HepG2 (cell line): ENCODE measurements around the gene SLC17A9. TPM values are rescaled to one million over a fixed set of nuclear protein-coding genes. Genes with fewer than 3 reads are reported as not detected.
A peak's percentile ranks its signal among the peaks of the same experiment; 100 is the strongest.

Experiments
- DNMT3B ChIP-seq: conservative IDR thresholded peaks from 2 replicates; pipeline ENCODE4 v1.6.1; 2016; ENCODE audit warnings: missing biosample characterization, control low read depth
- ELF3 ChIP-seq: IDR thresholded peaks from 2 replicates; pipeline ENCODE4 v1.6.1; 2016; ENCODE audit warnings: missing genetic modification reagents, missing compliant biosample characterization
- GRHL1 ChIP-seq: sonication (generic); formaldehyde crosslinking; conservative IDR thresholded peaks from 2 replicates; pipeline ENCODE4 v1.8.0; 2022; ENCODE audit warnings: missing genetic modification reagents
- IRX3 ChIP-seq: sonication (generic); formaldehyde crosslinking; IDR thresholded peaks from 2 replicates; pipeline ENCODE4 v1.8.1; 2023; ENCODE audit warnings: mild to moderate bottlenecking, low read depth, missing genetic modification reagents, borderline replicate concordance
- MAF1 ChIP-seq: sonication (generic); formaldehyde crosslinking; IDR thresholded peaks from 2 replicates; pipeline ENCODE4 v1.5.0; 2020; ENCODE audit warnings: missing genetic modification reagents, borderline replicate concordance
- MLXIP ChIP-seq: sonication (generic); formaldehyde crosslinking; IDR thresholded peaks from 2 replicates; pipeline ENCODE4 v1.9.0; 2021; ENCODE audit warnings: missing genetic modification reagents, borderline replicate concordance
- MXD4 ChIP-seq: IDR thresholded peaks from 2 replicates; pipeline ENCODE4 v1.6.1; 2016; ENCODE audit warnings: mild to moderate bottlenecking, missing biosample characterization, missing genetic modification reagents
- NONO ChIP-seq, 2 experiments: fragments of 450-650 bp in 1 of 2; sonication (generic) in 1 of 2; formaldehyde crosslinking in 1 of 2; IDR thresholded peaks in 1 of 2; conservative IDR thresholded peaks in 1 of 2; 2 replicates each; pipeline versions ENCODE4 v1.6.1 to v1.8.0; 2017 to 2022; ENCODE audit warnings: mild to moderate bottlenecking in 1 of 2, missing genetic modification reagents in 1 of 2, moderate library complexity in 1 of 2
- PBX2 ChIP-seq: IDR thresholded peaks from 2 replicates; pipeline ENCODE4 v1.6.1; 2016; ENCODE audit warnings: control low read depth
- PPARG ChIP-seq: conservative IDR thresholded peaks from 2 replicates; pipeline ENCODE4 v1.6.1; 2016; ENCODE audit warnings: missing biosample characterization, missing genetic modification reagents
- SKI ChIP-seq: fragments of 450-650 bp; IDR thresholded peaks from one replicate; pipeline ENCODE4 v1.6.1; 2018; ENCODE audit warnings: mild to moderate bottlenecking; ENCODE audit not compliant: partially characterized antibody
- SP5 ChIP-seq: IDR thresholded peaks from 2 replicates; pipeline ENCODE4 v1.6.1; 2016; ENCODE audit warnings: low read depth, borderline replicate concordance
- ZBTB20 ChIP-seq: sonication (generic); formaldehyde crosslinking; IDR thresholded peaks from 2 replicates; pipeline ENCODE4 v1.8.1; 2023; ENCODE audit warnings: missing genetic modification reagents, low read depth, mild to moderate bottlenecking, borderline replicate concordance
- ZFP36L2 ChIP-seq: sonication (generic); formaldehyde crosslinking; IDR thresholded peaks from 2 replicates; pipeline ENCODE4 v1.4.0; 2020; ENCODE audit warnings: missing genetic modification reagents
- ZFP82 ChIP-seq: sonication (generic); formaldehyde crosslinking; IDR thresholded peaks from 2 replicates; pipeline ENCODE4 v1.5.1; 2020; ENCODE audit warnings: mild to moderate bottlenecking, missing genetic modification reagents, borderline replicate concordance
- ZNF160 ChIP-seq: sonication (generic); formaldehyde crosslinking; IDR thresholded peaks from 2 replicates; pipeline ENCODE4 v1.8.0; 2022; ENCODE audit warnings: mild to moderate bottlenecking, inconsistent platforms, missing genetic modification reagents
- ZNF34 ChIP-seq: sonication (generic); formaldehyde crosslinking; IDR thresholded peaks from 2 replicates; pipeline ENCODE4 v1.4.0; 2020; ENCODE audit warnings: mild to moderate bottlenecking, missing genetic modification reagents, borderline replicate concordance
- ZNF44 ChIP-seq: sonication (generic); formaldehyde crosslinking; IDR thresholded peaks from 2 replicates; pipeline ENCODE4 v1.5.1; 2020; ENCODE audit warnings: mild to moderate bottlenecking, missing genetic modification reagents
- ZNF501 ChIP-seq: sonication (generic); formaldehyde crosslinking; IDR thresholded peaks from 2 replicates; pipeline ENCODE4 v1.5.1; 2020; ENCODE audit warnings: mild to moderate bottlenecking, moderate library complexity, missing genetic modification reagents
- ZNF589 ChIP-seq: sonication (generic); formaldehyde crosslinking; conservative IDR thresholded peaks from 2 replicates; pipeline ENCODE4 v1.8.0; 2022; ENCODE audit warnings: mild to moderate bottlenecking, moderate library complexity, missing genetic modification reagents
- ZSCAN30 ChIP-seq: sonication (generic); formaldehyde crosslinking; IDR thresholded peaks from 2 replicates; pipeline ENCODE4 v1.5.0; 2020; ENCODE audit warnings: mild to moderate bottlenecking, missing genetic modification reagents
- polyA plus RNA-seq, 8 experiments: library from polyadenylated mRNA; depleted of rRNA in 3 of 8; stranded (reverse) in 7 of 8; unstranded in 1 of 8; fragments of >200 nt; fragmentation: Illumina TruSeq in 4 of 8; extraction: Trizol in 4 of 8; gene quantifications; 2 replicates each; pipeline versions ENCODE4 v1.2.1 to v1.2.3, GENCODE V29; 2011 to 2016; ENCODE audit warnings: low read depth in 4 of 8, missing spikeins in 1 of 8, mixed read lengths in 1 of 8; ENCODE audit not compliant: insufficient read depth in 1 of 8
- total RNA-seq, 5 experiments: library from RNA; depleted of rRNA; stranded (reverse); fragments of >200 nt; fragmentation: Illumina TruSeq; extraction: Trizol; gene quantifications; 2 replicates each; pipeline ENCODE4 v1.2.3, GENCODE V29; 2016; ENCODE audit warnings: low read depth in 1 of 5

SLC17A9 gene
- total and polyA plus RNA-seq, 2 of the 13 experiments (the other 11 are each of a cell fraction or from before 2014, with no cell fraction given) = 110 to 191 TPM

GRCh38 chr20:62938105-62938888 is 14.2 kb upstream of the SLC17A9 start, which contains the start of gene GID8 (continued):
- TF ChIP-seq ELF3 (CRISPR knock-in tag) = no peak
- TF ChIP-seq PBX2 (CRISPR knock-in tag) = no peak
- TF ChIP-seq IRX3 = no peak
- no peak for TF ChIP-seq ZBTB20
- no peak for TF ChIP-seq PPARG (CRISPR knock-in tag)
- no peak for TF ChIP-seq ZSCAN30 (CRISPR knock-in tag)
- TF ChIP-seq ZNF160 = no peak
- TF ChIP-seq DNMT3B = no peak
- TF ChIP-seq GRHL1 (CRISPR knock-in tag) = no peak
- TF ChIP-seq SP5 (CRISPR knock-in tag) = no peak
- no peak for TF ChIP-seq ZNF44 (CRISPR knock-in tag)
- no peak for TF ChIP-seq ZNF589 (CRISPR knock-in tag)
- TF ChIP-seq MAF1 (CRISPR knock-in tag) = peak; percentile 82; the same call in 1 of the 2 replicates
- no peak for TF ChIP-seq ZFP82 (CRISPR knock-in tag)
- 0 out of 2 replicates have a peak, but pooled peaks have one; percentile 34 for TF ChIP-seq MXD4 (CRISPR knock-in tag)
- TF ChIP-seq ZNF501 = peak; percentile 69
- TF ChIP-seq ZFP36L2 (CRISPR knock-in tag) = no peak
- TF ChIP-seq MLXIP (CRISPR knock-in tag) = no peak
- peak; percentile 32 for TF ChIP-seq ZNF34 (CRISPR knock-in tag)
- no peak for TF ChIP-seq NONO (IDR thresholded peaks at IDR 0.05)
- TF ChIP-seq NONO (CRISPR knock-in tag; conservative IDR thresholded peaks at IDR 0.05) = no peak
- TF ChIP-seq SKI = no peak
